HepG2 (cell line): ENCODE measurements around the gene ARHGAP45. TPM values are rescaled to one million over a fixed set of nuclear protein-coding genes. Genes with fewer than 3 reads are reported as not detected.

Experiments used
- ATAC-seq: fragments of 200-7000 bp; cut with Tn5 transposase; 3 replicates; pipeline ENCODE4 v1.9.1; 2020; ENCODE audit warnings: mild to moderate bottlenecking, moderate library complexity
- BruUV-seq: library from RNA; stranded (reverse); fragments of 400-500 nt; replicated peaks from 2 replicates; lab custom pipeline; 2021; lab: Mats Ljungman, UMichigan
- CTCF ChIA-PET: fragments of 300-600 bp; formaldehyde crosslinking; extraction: SDS; loops from one replicate; lab custom pipeline; 2021; ENCODE audit warnings: low total read pairs, inconsistent platforms, low intra/inter-chr PET ratio; lab: Yijun Ruan, JAX
- POLR2A ChIA-PET: fragments of 350-600 bp; sonication (Branson Sonifier 250); formaldehyde crosslinking; loops from one replicate; lab custom pipeline; 2020; ENCODE audit warnings: antibody characterized with exemption, inconsistent platforms; lab: Yijun Ruan, JAX
- DNase-seq: peaks from one replicate; pipeline ENCODE4 v3.0.0-alpha.2; 2015; ENCODE audit warnings: low spot score
- FAIRE-seq: peaks from 3 replicates; lab custom pipeline; 2011; peaks lifted over from hg19 to GRCh38; lab: Jason Lieb, UNC
- H2AFZ ChIP-seq: one replicate; pipeline ENCODE4 v1.6.1; 2011; ENCODE audit warnings: low read length, inconsistent platforms
- H3K27ac ChIP-seq: fragments of 300-600 bp; 3 replicates; pipeline ENCODE4 v1.8.0; 2011; ENCODE audit warnings: mixed run types, mild to moderate bottlenecking, mixed read lengths, low read length, inconsistent platforms; ENCODE audit not compliant: insufficient read depth; ENCODE audit errors: extremely low read length
- H3K27me3 ChIP-seq, 2 experiments: fragments of 200-600 bp in 1 of 2; 2 replicates in 1 of 2; 3 replicates in 1 of 2; pipeline versions ENCODE4 v1.6.0 to v1.8.0; 2011; ENCODE audit warnings: low read length in 2 of 2, mild to moderate bottlenecking in 2 of 2, moderate library complexity in 2 of 2, inconsistent platforms in 1 of 2; ENCODE audit not compliant: insufficient read depth in 2 of 2, control insufficient read depth in 1 of 2
- H3K36me3 ChIP-seq, 2 experiments: fragments of 200-600 bp in 1 of 2; replicated peaks in 1 of 2; 2 replicates in 1 of 2; 3 replicates in 1 of 2; pipeline versions ENCODE4 v1.5.1 to v1.8.0; 2011; ENCODE audit warnings: low read length in 2 of 2, inconsistent platforms in 1 of 2; ENCODE audit not compliant: insufficient read depth in 2 of 2, control insufficient read depth in 1 of 2
- H3K4me1 ChIP-seq: 2 replicates; pipeline ENCODE4 v1.5.1; 2012; ENCODE audit warnings: low read length, inconsistent platforms; ENCODE audit not compliant: insufficient read depth
- H3K4me2 ChIP-seq: 2 replicates; pipeline ENCODE4 v1.6.0; 2011; ENCODE audit warnings: low read depth, low read length, inconsistent platforms
- H3K4me3 ChIP-seq, 3 experiments: fragments of 200-600 bp in 1 of 3; sonication (generic), shearing (Covaris generic) in 1 of 3; replicated peaks in 1 of 3; 2 replicates each; pipeline ENCODE4 v1.5.1; 2011 to 2016; ENCODE audit warnings: low read length in 3 of 3, inconsistent platforms in 2 of 3, low read depth in 2 of 3, mild to moderate bottlenecking in 2 of 3, control low read depth in 1 of 3, mixed read lengths in 1 of 3; ENCODE audit not compliant: insufficient read depth in 1 of 3
- H3K79me2 ChIP-seq: one replicate; pipeline ENCODE4 v1.6.1; 2011; ENCODE audit warnings: low read length, inconsistent platforms; ENCODE audit not compliant: insufficient read depth
- H3K9ac ChIP-seq: 2 replicates; pipeline ENCODE4 v1.6.0; 2011; ENCODE audit warnings: mild to moderate bottlenecking, low read depth, low read length, inconsistent platforms; ENCODE audit not compliant: insufficient read depth
- H3K9me3 ChIP-seq: 2 replicates; pipeline ENCODE4 v1.5.1; 2012; ENCODE audit warnings: mild to moderate bottlenecking, low read length
- H4K20me1 ChIP-seq: 2 replicates; pipeline ENCODE4 v1.6.0; 2011; ENCODE audit warnings: inconsistent platforms, mild to moderate bottlenecking, low read length, moderate library complexity; ENCODE audit not compliant: insufficient read depth
- KDM2A ChIP-seq: sonication (generic); formaldehyde crosslinking; IDR thresholded peaks from 2 replicates; pipeline ENCODE4 v1.4.0; 2020; ENCODE audit warnings: low read depth, missing genetic modification reagents, borderline replicate concordance
- MTA1 ChIP-seq: sonication (generic); formaldehyde crosslinking; IDR thresholded peaks from 2 replicates; pipeline ENCODE4 v1.4.0; 2020; ENCODE audit warnings: missing genetic modification reagents, mild to moderate bottlenecking, borderline replicate concordance
- MZF1 ChIP-seq: sonication (generic); formaldehyde crosslinking; IDR thresholded peaks from 2 replicates; pipeline ENCODE4 v1.8.1; 2023; ENCODE audit warnings: mild to moderate bottlenecking, missing genetic modification reagents, borderline replicate concordance
- RBAK ChIP-seq: sonication (generic); formaldehyde crosslinking; IDR thresholded peaks from 2 replicates; pipeline ENCODE4 v1.5.1; 2020; ENCODE audit warnings: mild to moderate bottlenecking, missing genetic modification reagents
- RBFOX2 ChIP-seq: fragments of 200-400 bp; formaldehyde crosslinking; IDR thresholded peaks from 2 replicates; pipeline ENCODE4 v1.6.1; 2017; ENCODE audit warnings: low read depth, mild to moderate bottlenecking, low read length
- SAFB2 ChIP-seq: sonication (generic); formaldehyde crosslinking; IDR thresholded peaks from 2 replicates; pipeline ENCODE4 v1.5.1; 2020; ENCODE audit warnings: missing genetic modification reagents, low read depth, mild to moderate bottlenecking, borderline replicate concordance
- SP2 ChIP-seq: sonication (generic); formaldehyde crosslinking; IDR thresholded peaks from 2 replicates; pipeline ENCODE4 v1.5.1; 2020; ENCODE audit warnings: mild to moderate bottlenecking, missing genetic modification reagents
- TGIF2 ChIP-seq: IDR thresholded peaks from 2 replicates; pipeline ENCODE4 v1.6.1; 2016; ENCODE audit warnings: control low read depth, missing compliant biosample characterization
- YEATS2 ChIP-seq: sonication (generic); formaldehyde crosslinking; IDR thresholded peaks from 2 replicates; pipeline ENCODE4 v1.4.0; 2020; ENCODE audit warnings: missing genetic modification reagents, borderline replicate concordance
- ZBTB20 ChIP-seq: sonication (generic); formaldehyde crosslinking; IDR thresholded peaks from 2 replicates; pipeline ENCODE4 v1.8.1; 2023; ENCODE audit warnings: missing genetic modification reagents, low read depth, mild to moderate bottlenecking, borderline replicate concordance
- ZKSCAN1 ChIP-seq: fragments of 150-350 bp; IDR thresholded peaks from 2 replicates; pipeline ENCODE4 v1.6.1; 2014; ENCODE audit warnings: low read length
- ZKSCAN8 ChIP-seq: IDR thresholded peaks from 2 replicates; pipeline ENCODE4 v1.6.1; 2016; ENCODE audit warnings: borderline replicate concordance, missing genetic modification reagents, missing compliant biosample characterization
- ZNF296 ChIP-seq: sonication (generic); formaldehyde crosslinking; conservative IDR thresholded peaks from 2 replicates; pipeline ENCODE4 v1.5.0; 2020; ENCODE audit warnings: mild to moderate bottlenecking, missing genetic modification reagents
- ZNF564 ChIP-seq: sonication (generic); formaldehyde crosslinking; IDR thresholded peaks from 2 replicates; pipeline ENCODE4 v1.8.1; 2023; ENCODE audit warnings: mild to moderate bottlenecking, missing genetic modification reagents
- ZNF574 ChIP-seq: sonication (generic); formaldehyde crosslinking; IDR thresholded peaks from 2 replicates; pipeline ENCODE4 v1.4.0; 2020; ENCODE audit warnings: missing genetic modification reagents
- ZNF710 ChIP-seq: sonication (generic); formaldehyde crosslinking; IDR thresholded peaks from 2 replicates; pipeline ENCODE4 v1.5.0; 2020; ENCODE audit warnings: mild to moderate bottlenecking, missing genetic modification reagents, borderline replicate concordance
- ZNF784 ChIP-seq: sonication (generic); formaldehyde crosslinking; IDR thresholded peaks from 2 replicates; pipeline ENCODE4 v1.5.1; 2020; ENCODE audit warnings: missing genetic modification reagents, mild to moderate bottlenecking, borderline replicate concordance
- WGBS: methylation state at CpG from one replicate; pipeline ENCODE4 v1.1.6; 2017; ENCODE audit warnings: low lambda C conversion rate; 5-methylcytosine and 5-hydroxymethylcytosine counted together
- in situ Hi-C: cut with HindIII; loops from 2 replicates; pipeline ENCODE4 v1.10.0; 2017; ENCODE audit warnings: low pct_unique_long_range_greater_than_20kb; ENCODE audit not compliant: extremely low pct_ligation_motif_present
- intact Hi-C: fragments of 100-400 bp; cut with micrococcal nuclease; formaldehyde crosslinking; loops from one replicate; pipeline ENCODE4 v1.10.0; 2022; ENCODE audit not compliant: unreplicated experiment
- polyA plus RNA-seq, 8 experiments: library from polyadenylated mRNA; depleted of rRNA in 3 of 8; stranded (reverse) in 7 of 8; unstranded in 1 of 8; fragments of >200 nt; fragmentation: Illumina TruSeq in 4 of 8; extraction: Trizol in 4 of 8; gene quantifications; 2 replicates each; pipeline versions ENCODE4 v1.2.1 to v1.2.3, GENCODE V29; 2011 to 2016; ENCODE audit warnings: low read depth in 4 of 8, missing spikeins in 1 of 8, mixed read lengths in 1 of 8; ENCODE audit not compliant: insufficient read depth in 1 of 8
- total RNA-seq, 5 experiments: library from RNA; depleted of rRNA; stranded (reverse); fragments of >200 nt; fragmentation: Illumina TruSeq; extraction: Trizol; gene quantifications; 2 replicates each; pipeline ENCODE4 v1.2.3, GENCODE V29; 2016; ENCODE audit warnings: low read depth in 1 of 5

Gene ARHGAP45
- total and polyA plus RNA-seq, 2 of the 13 experiments (the other 11 are each of a cell fraction or from before 2014, with no cell fraction given), result 0.84 to 32.0 TPM

GRCh38 chr19:1025960-1026782, 40.8 kb upstream of the ARHGAP45 start, which contains the start of gene CNN2:
Gene CNN2 (plus strand): TSS chr19:1026608. CDS start chr19:1026662, 54 bp downstream.
- POLR2A ChIA-PET, result interaction anchor here (0.7 to 6.7 kb wide), 19 partner anchors 11 to 346 kb away, joined by 3 to 71 read pairs (median 4); partner anchors contain the start of genes ABCA7, ARHGAP45, CIRBP and PTBP1
- Histone ChIP-seq H3K9me3 (no peaks in the 10 kb centered on the region), H2AFZ (no peak within 1 kb of the TSS), H3K4me2 (peak within 1 kb of the TSS; percentile 97), H3K4me3 (peak within 1 kb of the TSS; percentile 66 to 93 (median 82)), H3K27me3 (no peaks in the 10 kb centered on the region; a peak in 1 of 5 replicates), H3K79me2 (peaks cover 27% of the 10 kb centered on the region), H3K27ac (peak within 1 kb of the TSS; percentile 78), H3K36me3 (peaks cover 6% of the 10 kb centered on the region in 2 experiments; a peak in 3 of 5 replicates), H3K9ac (peak within 1 kb of the TSS; percentile 89), H3K4me1 (peaks cover 24% of the 10 kb centered on the region), H4K20me1 (0 out of 2 replicates have a peak, but pooled peaks cover 2% of the 10 kb centered on the region)
- ATAC-seq (peak; percentile 89), FAIRE-seq (no peak), DNase-seq (peak; percentile 64)
- in situ Hi-C loops (no loop called here), intact Hi-C loops (no loop called here)
- WGBS, result 0% methylated on average over 4 of the region's 63 CpGs
- CTCF ChIA-PET, result no interaction called here
- BruUV-seq, result no TSS peak
- no peak; the same call in 1 of the 2 replicates for TF ChIP-seq ZBTB20
- TF ChIP-seq ZNF296 (CRISPR knock-in tag), result no peak
- peak; percentile 52; the same call in 1 of the 2 replicates for TF ChIP-seq ZNF710
- no peak for TF ChIP-seq ZKSCAN1
- TF ChIP-seq KDM2A, result peak; percentile 59; the same call in 1 of the 2 replicates
- TF ChIP-seq MZF1 (CRISPR knock-in tag), result no peak
- peak; percentile 79; the same call in 1 of the 2 replicates for TF ChIP-seq SAFB2 (CRISPR knock-in tag)
- TF ChIP-seq SP2 (CRISPR knock-in tag), result 0 out of 2 replicates have a peak, but pooled peaks have one; percentile 9
- 0 out of 2 replicates have a peak, but pooled peaks have one; percentile 26 for TF ChIP-seq ZNF564 (CRISPR knock-in tag)
- no peak for TF ChIP-seq ZKSCAN8
- TF ChIP-seq YEATS2, result 0 out of 2 replicates have a peak, but pooled peaks have one; percentile 10
- peak; percentile 77 for TF ChIP-seq RBFOX2
- peak; percentile 26; the same call in 1 of the 2 replicates for TF ChIP-seq TGIF2
- TF ChIP-seq ZNF574 (CRISPR knock-in tag), result peak; percentile 76; the same call in 1 of the 2 replicates
- 0 out of 2 replicates have a peak, but pooled peaks have one; percentile 12 for TF ChIP-seq MTA1
- no peak for TF ChIP-seq ZNF784
- TF ChIP-seq RBAK (CRISPR knock-in tag), result no peak
